B cell (primary cell): Measurements from ENCODE around the gene ADARB2. TPM values are rescaled to one million over a fixed set of nuclear protein-coding genes. Genes with fewer than 3 reads are reported as not detected.

Source experiments
- ATAC-seq: fragments of 200-7000 bp; cut with Tn5 transposase; one replicate; pipeline ENCODE4 v1.10.0; 2021; ENCODE audit warnings: low read depth, mild to moderate bottlenecking, moderate number of reproducible peaks, moderate library complexity
- CTCF ChIA-PET: fragments of 350-600 bp; sonication (Branson Sonifier 250); formaldehyde crosslinking; loops from one replicate; lab custom pipeline; 2021; ENCODE audit warnings: antibody characterized with exemption, inconsistent platforms; lab: Charles Lee
- POLR2A ChIA-PET: fragments of 350-600 bp; sonication (Branson Sonifier 250); formaldehyde crosslinking; loops from one replicate; lab custom pipeline; 2021; ENCODE audit warnings: antibody characterized with exemption; lab: Charles Lee
- DNase-seq: peaks from one replicate; pipeline ENCODE4 v3.0.0; 2013
- H2AFZ ChIP-seq: 2 replicates; pipeline ENCODE4 v1.6.1; 2012; ENCODE audit warnings: mild to moderate bottlenecking, low read depth, low read length; ENCODE audit not compliant: insufficient read depth, poor library complexity, severe bottlenecking
- H3K27ac ChIP-seq, 2 donors: 1 replicate in 1 of 2; 2 replicates in 1 of 2; pipeline ENCODE4 v1.5.1; 2012 to 2013; ENCODE audit warnings: low read length in 2 of 2, mild to moderate bottlenecking in 2 of 2, moderate library complexity in 1 of 2
- H3K27me3 ChIP-seq, 4 experiments: fragments of 200-600 bp in 1 of 4; sonication (generic) in 1 of 4; replicated peaks in 1 of 4; 1 replicate in 2 of 4; 2 replicates in 2 of 4; pipeline versions ENCODE4 v1.6.1 to v1.7.0; 2013 to 2016; ENCODE audit warnings: low read length in 3 of 4, mild to moderate bottlenecking in 2 of 4, mixed read lengths in 1 of 4, moderate library complexity in 1 of 4; ENCODE audit not compliant: insufficient read depth in 4 of 4, control insufficient read depth in 3 of 4; ENCODE audit errors: control extremely low read depth in 1 of 4
- H3K36me3 ChIP-seq, 2 experiments: replicated peaks in 1 of 2; 1 replicate in 1 of 2; 2 replicates in 1 of 2; pipeline versions ENCODE4 v1.6.1 to v1.7.1; 2013; ENCODE audit warnings: low read length in 1 of 2; ENCODE audit not compliant: insufficient read depth in 2 of 2, control insufficient read depth in 1 of 2; ENCODE audit errors: control extremely low read depth in 1 of 2, extremely low read depth in 1 of 2
- H3K4me1 ChIP-seq, 2 donors: fragments of 200-600 bp in 1 of 2; sonication (generic) in 1 of 2; 1 replicate in 1 of 2; 2 replicates in 1 of 2; pipeline versions ENCODE4 v1.5.1 to v1.6.1; 2013 to 2017; ENCODE audit warnings: low read length in 2 of 2; ENCODE audit not compliant: control insufficient read depth in 2 of 2, insufficient read depth in 2 of 2
- H3K4me2 ChIP-seq: replicated peaks from 2 replicates; pipeline ENCODE3; 2012; ENCODE audit warnings: mild to moderate bottlenecking, low read depth, low read length; ENCODE audit not compliant: poor library complexity, severe bottlenecking
- H3K4me3 ChIP-seq, 5 experiments: fragments of 200-600 bp in 1 of 5; sonication (generic) in 1 of 5; 1 replicate in 3 of 5; 2 replicates in 2 of 5; pipeline versions ENCODE4 v1.5.1 to v1.7.0; 2011 to 2016; ENCODE audit warnings: low read length in 4 of 5, mild to moderate bottlenecking in 4 of 5, low read depth in 2 of 5, control low read depth in 1 of 5, moderate library complexity in 1 of 5; ENCODE audit not compliant: insufficient read depth in 1 of 5; ENCODE audit errors: control extremely low read depth in 1 of 5, extremely low read depth in 1 of 5
- H3K79me2 ChIP-seq: fragments of 200-600 bp; sonication (generic); one replicate; pipeline ENCODE4 v1.6.0; 2016; ENCODE audit warnings: low read length; ENCODE audit not compliant: control insufficient read depth, insufficient read depth
- H3K9ac ChIP-seq: fragments of 200-600 bp; sonication (generic); 2 replicates; pipeline ENCODE4 v1.6.1; 2017; ENCODE audit warnings: mild to moderate bottlenecking, low read length, moderate library complexity
- H3K9me3 ChIP-seq, 3 donors: one replicate each; pipeline versions ENCODE4 v1.6.1 to v1.7.1; 2013; ENCODE audit warnings: low read length in 2 of 3; ENCODE audit not compliant: control insufficient read depth in 2 of 3, insufficient read depth in 1 of 3; ENCODE audit errors: control extremely low read depth in 1 of 3
- H4K20me1 ChIP-seq: 2 replicates; pipeline ENCODE4 v1.6.0; 2012; ENCODE audit warnings: mild to moderate bottlenecking, low read length; ENCODE audit not compliant: insufficient read depth, control insufficient read depth, poor library complexity, severe bottlenecking
- H3K27ac Mint-ChIP-seq: one replicate; pipeline ENCODE4 v1.8.0; 2021; ENCODE audit warnings: mixed read lengths
- H3K27me3 Mint-ChIP-seq: one replicate; pipeline ENCODE4 v1.8.0; 2021; ENCODE audit warnings: mixed read lengths
- H3K4me1 Mint-ChIP-seq: one replicate; pipeline ENCODE4 v1.8.0; 2021; ENCODE audit warnings: mixed read lengths
- H3K4me3 Mint-ChIP-seq: one replicate; pipeline ENCODE4 v1.8.0; 2021; ENCODE audit warnings: mixed read lengths
- H3K9me3 Mint-ChIP-seq: one replicate; pipeline ENCODE4 v1.8.0; 2022; ENCODE audit warnings: mixed read lengths; ENCODE audit not compliant: insufficient read depth
- CTCF ChIP-seq: fragments of 200-600 bp; IDR thresholded peaks from one replicate; pipeline ENCODE4 v1.8.0; 2022; ENCODE audit warnings: antibody characterized with exemption, mild to moderate bottlenecking
- EZH2 ChIP-seq: IDR thresholded peaks from 2 replicates; pipeline ENCODE4 v1.6.1; 2012; ENCODE audit warnings: borderline replicate concordance, low read depth, mild to moderate bottlenecking, moderate library complexity, low read length; ENCODE audit not compliant: insufficient read depth, poor library complexity, severe bottlenecking
- WGBS: methylation state at CpG from one replicate; pipeline ENCODE4 v1.1.5; 2013; ENCODE audit warnings: missing lambda C conversion rate; ENCODE audit not compliant: insufficient coverage; 5-methylcytosine and 5-hydroxymethylcytosine counted together
- intact Hi-C: fragments of 100-400 bp; cut with micrococcal nuclease; formaldehyde crosslinking; loops from one replicate; pipeline ENCODE4 v1.10.0; 2022
- polyA plus RNA-seq: library from polyadenylated mRNA; depleted of rRNA; stranded (reverse); fragments of >200 nt; gene quantifications from 2 replicates; pipeline ENCODE4 v1.2.3, GENCODE V29; 2012
- total RNA-seq, 2 donors: library from RNA; stranded (reverse); fragments of 120-200 nt in 1 of 2; gene quantifications; 1 replicate in 1 of 2; 2 replicates in 1 of 2; pipeline versions ENCODE4 v1.2.3 to v1.2.4, GENCODE V29; 2013 to 2022

Gene ADARB2
- total and polyA plus RNA-seq, 2 donors (not counting 1 experiment from before 2014, with no cell fraction given), result 0.13 to 0.96 TPM

GRCh38 chr10:1293157-1293556 is 444.2 kb downstream of the ADARB2 start:
- ATAC-seq (no peak), DNase-seq (no peak)
- no peak overlapping the region for H3K27ac Mint-ChIP-seq
- no peak overlapping the region for H3K4me2 ChIP-seq
- H3K27me3 ChIP-seq, result peaks cover 0 to 15% (median 0%) of the 10 kb centered on the region in 4 experiments
- no peak for TF ChIP-seq EZH2
- H3K27ac ChIP-seq, result no peak overlapping the region
- WGBS, result 3% methylated on average over 4 of the region's 5 CpGs
- H3K4me1 ChIP-seq, result no peaks in the 10 kb centered on the region
- H3K4me1 Mint-ChIP-seq, result peaks cover 2% of the 10 kb centered on the region
- no peaks in the 10 kb centered on the region for H3K79me2 ChIP-seq
- CTCF ChIA-PET, result no interaction called here
- no peaks in the 10 kb centered on the region for H3K9me3 Mint-ChIP-seq
- H2AFZ ChIP-seq, result no peak overlapping the region
- H3K4me3 Mint-ChIP-seq, result no peak overlapping the region
- POLR2A ChIA-PET, result no interaction called here
- H3K9me3 ChIP-seq, result peaks cover 0 to 4% (median 0%) of the 10 kb centered on the region in 3 donors
- H3K4me3 ChIP-seq, result no peak overlapping the region
- H3K36me3 ChIP-seq, result no peaks in the 10 kb centered on the region
- intact Hi-C loops, result no loop called here
- H4K20me1 ChIP-seq, result no peaks in the 10 kb centered on the region
- H3K9ac ChIP-seq, result no peak overlapping the region
- peaks cover 40% of the 10 kb centered on the region for H3K27me3 Mint-ChIP-seq

GRCh38 chr10:1292611-1293031 is 444.7 kb downstream of the ADARB2 start:
- H3K27ac Mint-ChIP-seq, result no peak overlapping the region
- 74% methylated on average over 12 of the region's 13 CpGs for WGBS
- ATAC-seq (no peak), DNase-seq (no peak)
- H3K4me3 Mint-ChIP-seq, result no peak overlapping the region
- Histone ChIP-seq H3K27me3 (peaks cover 0 to 11% (median 0%) of the 10 kb centered on the region in 4 experiments), H4K20me1 (no peaks in the 10 kb centered on the region), H3K9me3 (peaks cover 0 to 4% (median 0%) of the 10 kb centered on the region in 3 donors), H3K27ac (no peak overlapping the region), H3K4me1 (no peaks in the 10 kb centered on the region), H2AFZ (no peak overlapping the region), H3K79me2 (no peaks in the 10 kb centered on the region), H3K36me3 (no peaks in the 10 kb centered on the region), H3K4me2 (no peak overlapping the region), H3K9ac (no peak overlapping the region), H3K4me3 (no peak overlapping the region)
- CTCF ChIA-PET, result no interaction called here
- TF ChIP-seq CTCF (no peak), EZH2 (no peak)
- H3K27me3 Mint-ChIP-seq, result peaks cover 37% of the 10 kb centered on the region
- intact Hi-C loops, result no loop called here
- peaks cover 2% of the 10 kb centered on the region for H3K4me1 Mint-ChIP-seq
- H3K9me3 Mint-ChIP-seq, result no peaks in the 10 kb centered on the region
- POLR2A ChIA-PET, result no interaction called here
